Large intestine (tissue), 1 donor: Measurements from ENCODE around the gene ZNF124. TPM values are rescaled to one million over a fixed set of nuclear protein-coding genes. Genes with fewer than 3 reads are reported as not detected.

Source experiments
- polyA plus RNA-seq: library from polyadenylated mRNA; unstranded; fragments of 120-200 nt; gene quantifications from one replicate; pipeline ENCODE4 v1.2.1, GENCODE V29; 2013

Gene ZNF124
- polyA plus RNA-seq, 1 donor: 13.5 TPM

Other genes with a start within 250 kb of the ZNF124 start
- gene AHCTF1, start 240.1 kb downstream of the ZNF124 start, polyA plus RNA-seq: 21.4 TPM
- gene ZNF695, start 164.0 kb downstream of the ZNF124 start, polyA plus RNA-seq: 1.5 TPM
- 2.4 TPM for gene ZNF670, start 93.2 kb downstream of the ZNF124 start, polyA plus RNA-seq
- gene ZNF669, start 67.7 kb downstream of the ZNF124 start, polyA plus RNA-seq: 5.6 TPM
- gene VN1R5, start 84.1 kb upstream of the ZNF124 start, polyA plus RNA-seq: not detected
- gene ZNF496, start 159.8 kb upstream of the ZNF124 start, polyA plus RNA-seq: 18.0 TPM
- 0.78 TPM for gene NLRP3, start 244.2 kb upstream of the ZNF124 start, polyA plus RNA-seq